22Rv1 (cell line): ENCODE results near the gene OR4E1.

Experiments
- H3K27ac ChIP-seq: fragments of 450-650 bp; 2 replicates; pipeline ENCODE4 v1.5.1; 2017
- ZFX ChIP-seq: fragments of 450-650 bp; IDR thresholded peaks from 2 replicates; pipeline ENCODE4 v1.6.1; 2017; ENCODE audit warnings: antibody characterized with exemption, borderline replicate concordance
- TF ChIP-seq, protein P1 (sequence below): fragments of 450-650 bp; IDR thresholded peaks from 2 replicates; pipeline ENCODE4 v1.5.1; 2017; ENCODE audit warnings: mild to moderate bottlenecking

Gene OR4E1

DNA sequence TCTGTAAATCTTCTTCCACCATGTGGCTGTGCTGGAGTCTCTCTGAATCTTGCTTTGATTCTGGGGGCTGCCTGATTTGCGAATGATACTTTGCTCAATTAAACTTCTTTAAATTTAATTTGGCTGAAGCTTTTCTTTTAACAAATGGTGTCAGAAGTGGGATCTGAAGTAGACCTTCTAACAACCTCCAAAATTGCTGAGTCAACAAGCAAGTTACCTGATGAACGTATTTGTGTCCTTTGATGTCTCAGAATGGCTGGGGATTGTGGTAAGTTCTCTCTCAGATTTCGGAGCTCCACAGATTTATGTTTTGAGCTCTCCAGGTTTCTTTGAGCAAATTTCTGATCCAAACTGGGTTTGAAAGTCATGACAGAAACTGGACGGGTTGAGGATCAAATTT is 1.9 kb upstream of the OR4E1 start:
- TF ChIP-seq, protein P1, sequence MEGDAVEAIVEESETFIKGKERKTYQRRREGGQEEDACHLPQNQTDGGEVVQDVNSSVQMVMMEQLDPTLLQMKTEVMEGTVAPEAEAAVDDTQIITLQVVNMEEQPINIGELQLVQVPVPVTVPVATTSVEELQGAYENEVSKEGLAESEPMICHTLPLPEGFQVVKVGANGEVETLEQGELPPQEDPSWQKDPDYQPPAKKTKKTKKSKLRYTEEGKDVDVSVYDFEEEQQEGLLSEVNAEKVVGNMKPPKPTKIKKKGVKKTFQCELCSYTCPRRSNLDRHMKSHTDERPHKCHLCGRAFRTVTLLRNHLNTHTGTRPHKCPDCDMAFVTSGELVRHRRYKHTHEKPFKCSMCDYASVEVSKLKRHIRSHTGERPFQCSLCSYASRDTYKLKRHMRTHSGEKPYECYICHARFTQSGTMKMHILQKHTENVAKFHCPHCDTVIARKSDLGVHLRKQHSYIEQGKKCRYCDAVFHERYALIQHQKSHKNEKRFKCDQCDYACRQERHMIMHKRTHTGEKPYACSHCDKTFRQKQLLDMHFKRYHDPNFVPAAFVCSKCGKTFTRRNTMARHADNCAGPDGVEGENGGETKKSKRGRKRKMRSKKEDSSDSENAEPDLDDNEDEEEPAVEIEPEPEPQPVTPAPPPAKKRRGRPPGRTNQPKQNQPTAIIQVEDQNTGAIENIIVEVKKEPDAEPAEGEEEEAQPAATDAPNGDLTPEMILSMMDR = no peak
- TF ChIP-seq ZFX = no peak

DNA sequence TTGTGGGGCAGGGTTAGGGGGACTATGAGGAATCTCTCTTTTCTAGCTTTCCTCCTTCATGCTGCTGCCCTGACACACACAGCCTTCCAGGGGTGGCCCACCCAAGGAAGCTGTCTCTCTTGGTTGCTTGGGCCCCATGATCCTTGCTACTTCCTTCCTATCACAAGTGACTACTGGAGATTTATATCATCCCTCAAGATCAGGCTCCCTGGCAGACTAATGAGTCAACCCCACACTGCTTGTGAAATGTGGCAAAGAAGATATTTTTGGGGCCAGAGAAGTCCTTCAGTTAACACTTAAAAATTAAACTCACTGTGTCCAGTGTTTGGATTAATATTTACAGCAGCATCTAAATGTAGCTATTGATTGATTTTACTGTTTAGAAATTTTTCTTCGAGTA is 1.5 kb downstream of the OR4E1 start:
- TF ChIP-seq, protein P1 = no peak
- H3K27ac ChIP-seq = no peak overlapping the region

More for the DNA sequence above, 1.9 kb upstream of the OR4E1 start:
- no peak overlapping the region for H3K27ac ChIP-seq

DNA sequence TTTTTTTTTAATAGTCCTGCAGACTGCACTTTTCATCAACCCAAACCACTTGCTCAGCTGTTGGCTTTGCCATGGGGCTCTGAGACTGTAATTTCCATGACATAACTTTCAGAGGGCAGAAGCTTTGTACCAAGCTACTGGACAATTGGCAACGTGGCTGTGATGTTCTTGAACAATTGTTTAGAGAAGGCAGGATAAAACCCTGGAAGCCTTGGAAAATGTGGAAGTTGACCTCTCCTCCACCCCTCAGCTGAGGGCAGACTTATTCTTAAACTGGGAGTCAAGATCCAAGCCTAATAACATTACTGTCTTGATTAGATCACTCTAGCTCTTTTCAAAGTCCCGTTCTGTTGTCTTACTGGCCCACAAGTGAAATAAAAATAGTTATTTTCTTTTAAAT is 2.2 kb downstream of the OR4E1 start:
- TF ChIP-seq ZFX = no peak
- TF ChIP-seq, protein P1 = no peak

DNA sequence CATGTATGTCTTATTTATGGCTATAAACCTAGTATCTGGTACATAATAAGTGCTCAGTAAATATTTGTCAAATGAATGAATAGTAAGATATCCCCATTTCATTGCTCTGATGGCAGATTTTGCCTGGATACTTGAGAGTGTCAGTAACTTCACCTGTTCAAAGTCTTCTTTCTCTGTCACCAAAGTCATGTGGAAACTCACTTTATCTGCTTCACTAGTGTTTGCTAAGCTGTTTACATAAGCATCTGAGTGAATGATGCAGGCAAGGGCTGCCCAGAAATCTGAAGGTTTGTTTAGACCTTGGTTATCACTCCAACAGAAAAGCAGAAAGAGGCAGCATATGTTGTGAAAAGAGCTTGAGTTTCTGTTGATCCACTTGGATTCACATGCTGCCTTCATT is 4.3 kb downstream of the OR4E1 start:
- TF ChIP-seq ZFX = no peak
- TF ChIP-seq, protein P1 = no peak
- no peak overlapping the region for H3K27ac ChIP-seq

More for the DNA sequence above, 2.2 kb downstream of the OR4E1 start:
- H3K27ac ChIP-seq = no peak overlapping the region

DNA sequence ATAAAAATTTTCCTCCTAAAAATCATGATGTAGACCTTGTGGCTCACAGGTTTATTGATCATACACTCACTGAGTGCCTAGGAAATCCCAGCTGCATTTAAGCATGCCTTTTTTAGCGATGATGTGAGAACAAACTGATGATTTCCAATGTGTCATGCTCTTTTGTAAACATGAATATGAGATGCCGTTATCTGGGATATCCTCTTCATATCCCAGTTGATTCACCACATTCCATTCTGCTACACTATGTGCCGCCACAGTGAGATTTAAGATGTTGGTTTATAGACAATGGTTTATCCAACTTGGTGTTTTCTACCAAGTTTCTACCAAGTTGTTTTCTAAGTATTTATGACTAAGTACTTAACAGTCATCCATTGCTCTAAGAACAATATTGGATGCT is 5.2 kb downstream of the OR4E1 start:
- H3K27ac ChIP-seq = no peak overlapping the region
- TF ChIP-seq ZFX = no peak
- TF ChIP-seq, protein P1 = no peak

DNA sequence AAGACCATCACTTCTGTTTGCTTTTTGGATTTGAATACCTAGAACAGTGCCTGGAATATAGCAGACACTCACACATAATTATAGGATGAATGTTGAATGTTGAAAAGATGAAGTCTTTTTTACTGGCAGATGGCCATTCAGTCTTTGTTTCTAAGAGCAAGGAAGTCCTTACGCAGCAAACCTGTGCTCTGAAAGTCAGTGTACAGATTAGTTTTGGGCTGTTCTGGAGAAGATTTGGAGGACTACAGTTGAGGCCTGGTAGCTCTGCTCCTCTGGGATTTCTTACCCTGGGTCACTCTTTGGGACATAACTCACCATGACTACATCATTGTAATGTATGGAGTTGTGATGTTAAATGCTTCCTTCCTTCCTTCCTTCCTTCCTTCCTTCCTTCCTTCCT is 16.6 kb downstream of the OR4E1 start:
- no peak for TF ChIP-seq ZFX
- TF ChIP-seq, protein P1 = no peak
- H3K27ac ChIP-seq = no peak overlapping the region

DNA sequence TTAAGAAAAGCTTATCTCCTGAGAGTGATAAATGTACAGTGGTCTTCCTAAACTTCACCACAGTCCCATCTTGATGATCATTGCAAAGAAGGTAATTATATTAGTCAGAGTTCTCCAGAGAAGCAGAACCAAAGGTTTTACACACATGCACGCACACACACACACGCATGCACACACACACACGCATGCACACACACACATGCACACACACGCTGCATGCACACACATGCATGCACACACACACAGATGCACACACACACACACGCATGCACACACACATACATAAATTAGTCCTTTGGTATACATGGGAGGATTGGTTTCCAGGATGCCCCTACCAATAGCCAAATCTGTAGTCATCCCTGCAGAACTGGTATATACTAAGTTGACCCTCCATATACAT is 19.4 kb downstream of the OR4E1 start:
- TF ChIP-seq, protein P1 = no peak
- TF ChIP-seq ZFX = no peak
- H3K27ac ChIP-seq = no peak overlapping the region
